PFSK-1 (cell line): ENCODE data around the gene PON3.

Experiments used
- FOXP2 ChIP-seq: optimal IDR thresholded peaks from 2 replicates; pipeline ENCODE3; 2011; ENCODE audit warnings: borderline replicate concordance, control low read depth, inconsistent platforms; ENCODE audit not compliant: insufficient read depth; ENCODE audit errors: extremely low read length, extremely low read depth
- POLR2AphosphoS5 ChIP-seq: IDR thresholded peaks from 2 replicates; pipeline ENCODE4 v1.6.1; 2012; ENCODE audit warnings: low read depth, mild to moderate bottlenecking, control low read depth, low read length, moderate library complexity
- SIN3A ChIP-seq: IDR thresholded peaks from 2 replicates; pipeline ENCODE4 v1.6.1; 2012; ENCODE audit warnings: mild to moderate bottlenecking, low read length, moderate library complexity, borderline replicate concordance; ENCODE audit not compliant: insufficient read depth
- TAF1 ChIP-seq: IDR thresholded peaks from 2 replicates; pipeline ENCODE4 v1.6.1; 2012; ENCODE audit warnings: low read length, control low read depth, borderline replicate concordance; ENCODE audit not compliant: insufficient read depth
- TF ChIP-seq, protein P1 (sequence below), 2 experiments: IDR thresholded peaks; 2 replicates each; pipeline versions ENCODE4 v1.6.1 to v1.8.0; 2011 to 2012; ENCODE audit warnings: low read depth in 2 of 2, low read length in 2 of 2, control low read depth in 1 of 2, inconsistent platforms in 1 of 2, mild to moderate bottlenecking in 1 of 2, moderate library complexity in 1 of 2; ENCODE audit not compliant: insufficient read depth in 1 of 2

GRCh38 chr7:95316588-95316987, 79.6 kb downstream of the PON3 start:
- no peak for TF ChIP-seq TAF1
- TF ChIP-seq POLR2AphosphoS5, result no peak
- TF ChIP-seq SIN3A, result no peak
- TF ChIP-seq, protein P1, sequence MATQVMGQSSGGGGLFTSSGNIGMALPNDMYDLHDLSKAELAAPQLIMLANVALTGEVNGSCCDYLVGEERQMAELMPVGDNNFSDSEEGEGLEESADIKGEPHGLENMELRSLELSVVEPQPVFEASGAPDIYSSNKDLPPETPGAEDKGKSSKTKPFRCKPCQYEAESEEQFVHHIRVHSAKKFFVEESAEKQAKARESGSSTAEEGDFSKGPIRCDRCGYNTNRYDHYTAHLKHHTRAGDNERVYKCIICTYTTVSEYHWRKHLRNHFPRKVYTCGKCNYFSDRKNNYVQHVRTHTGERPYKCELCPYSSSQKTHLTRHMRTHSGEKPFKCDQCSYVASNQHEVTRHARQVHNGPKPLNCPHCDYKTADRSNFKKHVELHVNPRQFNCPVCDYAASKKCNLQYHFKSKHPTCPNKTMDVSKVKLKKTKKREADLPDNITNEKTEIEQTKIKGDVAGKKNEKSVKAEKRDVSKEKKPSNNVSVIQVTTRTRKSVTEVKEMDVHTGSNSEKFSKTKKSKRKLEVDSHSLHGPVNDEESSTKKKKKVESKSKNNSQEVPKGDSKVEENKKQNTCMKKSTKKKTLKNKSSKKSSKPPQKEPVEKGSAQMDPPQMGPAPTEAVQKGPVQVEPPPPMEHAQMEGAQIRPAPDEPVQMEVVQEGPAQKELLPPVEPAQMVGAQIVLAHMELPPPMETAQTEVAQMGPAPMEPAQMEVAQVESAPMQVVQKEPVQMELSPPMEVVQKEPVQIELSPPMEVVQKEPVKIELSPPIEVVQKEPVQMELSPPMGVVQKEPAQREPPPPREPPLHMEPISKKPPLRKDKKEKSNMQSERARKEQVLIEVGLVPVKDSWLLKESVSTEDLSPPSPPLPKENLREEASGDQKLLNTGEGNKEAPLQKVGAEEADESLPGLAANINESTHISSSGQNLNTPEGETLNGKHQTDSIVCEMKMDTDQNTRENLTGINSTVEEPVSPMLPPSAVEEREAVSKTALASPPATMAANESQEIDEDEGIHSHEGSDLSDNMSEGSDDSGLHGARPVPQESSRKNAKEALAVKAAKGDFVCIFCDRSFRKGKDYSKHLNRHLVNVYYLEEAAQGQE (IDR thresholded peaks at IDR 0.05; ENCODE audit: insufficient read depth in 1 of 2, low read depth in 2 of 2, low read length in 2 of 2), result no peak
- TF ChIP-seq FOXP2, result no peak
